ENCODE results near the gene KCNQ1OT1.

The KCNQ1OT1 gene

GRCh38 chr11:2699531-2700414, at the start of gene KCNQ1OT1:
Gene KCNQ1OT1 (minus strand): TSS chr11:2699994.
- TF ChIP-seq, protein P1, sequence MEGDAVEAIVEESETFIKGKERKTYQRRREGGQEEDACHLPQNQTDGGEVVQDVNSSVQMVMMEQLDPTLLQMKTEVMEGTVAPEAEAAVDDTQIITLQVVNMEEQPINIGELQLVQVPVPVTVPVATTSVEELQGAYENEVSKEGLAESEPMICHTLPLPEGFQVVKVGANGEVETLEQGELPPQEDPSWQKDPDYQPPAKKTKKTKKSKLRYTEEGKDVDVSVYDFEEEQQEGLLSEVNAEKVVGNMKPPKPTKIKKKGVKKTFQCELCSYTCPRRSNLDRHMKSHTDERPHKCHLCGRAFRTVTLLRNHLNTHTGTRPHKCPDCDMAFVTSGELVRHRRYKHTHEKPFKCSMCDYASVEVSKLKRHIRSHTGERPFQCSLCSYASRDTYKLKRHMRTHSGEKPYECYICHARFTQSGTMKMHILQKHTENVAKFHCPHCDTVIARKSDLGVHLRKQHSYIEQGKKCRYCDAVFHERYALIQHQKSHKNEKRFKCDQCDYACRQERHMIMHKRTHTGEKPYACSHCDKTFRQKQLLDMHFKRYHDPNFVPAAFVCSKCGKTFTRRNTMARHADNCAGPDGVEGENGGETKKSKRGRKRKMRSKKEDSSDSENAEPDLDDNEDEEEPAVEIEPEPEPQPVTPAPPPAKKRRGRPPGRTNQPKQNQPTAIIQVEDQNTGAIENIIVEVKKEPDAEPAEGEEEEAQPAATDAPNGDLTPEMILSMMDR (conservative IDR thresholded peaks at IDR 0.05; ENCODE audit: low read depth, low read length) = no peak
- DNase-seq (ENCODE audit: low read depth) = peak; percentile 81
- H3K4me3 ChIP-seq (ENCODE audit: low read length) = peak within 1 kb of the TSS; percentile 87

GRCh38 chr11:2748814-2749554, 49.2 kb upstream of the KCNQ1OT1 start:
- no peak for DNase-seq (ENCODE audit: low read depth)
- H3K4me3 ChIP-seq (ENCODE audit: low read length) = no peak overlapping the region
- TF ChIP-seq, protein P1 (conservative IDR thresholded peaks at IDR 0.05; ENCODE audit: low read depth, low read length) = no peak

- DNase-seq (ENCODE audit: low read depth) = no peak
- TF ChIP-seq, protein P1 (conservative IDR thresholded peaks at IDR 0.05; ENCODE audit: low read depth, low read length) = no peak
Observed at GRCh38 chr11:2748061-2748813, 48.4 kb upstream of the KCNQ1OT1 start.

GRCh38 chr11:2747248-2748027, 47.6 kb upstream of the KCNQ1OT1 start:
- no peak overlapping the region for H3K4me3 ChIP-seq (ENCODE audit: low read length)
- no peak for DNase-seq (ENCODE audit: low read depth)
- TF ChIP-seq, protein P1 (conservative IDR thresholded peaks at IDR 0.05; ENCODE audit: low read depth, low read length) = no peak

More at GRCh38 chr11:2748061-2748813, 48.4 kb upstream of the KCNQ1OT1 start:
- no peak overlapping the region for H3K4me3 ChIP-seq (ENCODE audit: low read length)

GRCh38 chr11:2746401-2747247, 46.8 kb upstream of the KCNQ1OT1 start:
- no peak overlapping the region for H3K4me3 ChIP-seq (ENCODE audit: low read length)
- TF ChIP-seq, protein P1 (conservative IDR thresholded peaks at IDR 0.05; ENCODE audit: low read depth, low read length) = no peak
- DNase-seq (ENCODE audit: low read depth) = no peak
